ENCODE results near the gene HMGN5.

The HMGN5 gene, protein sequence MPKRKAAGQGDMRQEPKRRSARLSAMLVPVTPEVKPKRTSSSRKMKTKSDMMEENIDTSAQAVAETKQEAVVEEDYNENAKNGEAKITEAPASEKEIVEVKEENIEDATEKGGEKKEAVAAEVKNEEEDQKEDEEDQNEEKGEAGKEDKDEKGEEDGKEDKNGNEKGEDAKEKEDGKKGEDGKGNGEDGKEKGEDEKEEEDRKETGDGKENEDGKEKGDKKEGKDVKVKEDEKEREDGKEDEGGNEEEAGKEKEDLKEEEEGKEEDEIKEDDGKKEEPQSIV

DNA sequence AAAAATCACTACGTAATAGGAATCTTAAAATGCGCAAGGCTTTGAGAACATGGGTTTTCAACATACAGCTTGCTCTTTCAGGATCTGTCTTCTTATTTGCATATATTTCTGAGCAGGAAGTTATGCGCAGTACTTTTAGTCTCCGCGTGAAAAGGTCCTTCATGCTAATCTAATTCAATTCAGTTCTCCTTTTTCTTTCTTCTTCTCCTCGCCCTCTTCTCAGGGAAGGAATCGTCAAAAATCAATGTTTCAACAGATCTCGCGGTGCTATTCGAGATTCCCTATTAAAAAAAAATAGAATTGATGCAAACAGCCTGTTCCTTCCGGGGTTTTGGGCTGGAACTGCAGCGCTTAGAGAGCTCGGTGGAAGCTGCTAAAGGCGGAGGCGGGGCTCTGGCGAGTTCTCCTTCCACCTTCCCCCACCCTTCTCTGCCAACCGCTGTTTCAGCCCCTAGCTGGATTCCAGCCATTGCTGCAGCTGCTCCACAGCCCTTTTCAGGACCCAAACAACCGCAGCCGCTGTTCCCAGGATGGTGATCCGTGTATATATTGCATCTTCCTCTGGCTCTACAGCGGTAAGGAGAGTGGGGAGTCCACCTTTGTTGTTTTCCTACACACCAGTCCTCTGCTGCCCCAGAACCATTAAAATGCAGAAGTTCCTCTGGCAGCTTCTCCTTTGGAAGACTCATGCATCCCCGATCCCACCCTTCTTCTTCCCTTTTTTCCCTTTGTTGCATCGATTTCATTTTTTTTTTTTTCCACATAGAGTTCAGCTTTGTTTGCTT is at the start of gene HMGN5, which contains the start of gene SH3BGRL:
HMGN5 (minus strand) TSS at position 243 of the 785 bp plus-strand sequence. CDS start 80,364 bp downstream, outside the sequence.
SH3BGRL (plus strand) TSS at position 432 of the 785 bp plus-strand sequence; CDS start at position 531, 99 bp downstream.
- TF ChIP-seq, protein P1, sequence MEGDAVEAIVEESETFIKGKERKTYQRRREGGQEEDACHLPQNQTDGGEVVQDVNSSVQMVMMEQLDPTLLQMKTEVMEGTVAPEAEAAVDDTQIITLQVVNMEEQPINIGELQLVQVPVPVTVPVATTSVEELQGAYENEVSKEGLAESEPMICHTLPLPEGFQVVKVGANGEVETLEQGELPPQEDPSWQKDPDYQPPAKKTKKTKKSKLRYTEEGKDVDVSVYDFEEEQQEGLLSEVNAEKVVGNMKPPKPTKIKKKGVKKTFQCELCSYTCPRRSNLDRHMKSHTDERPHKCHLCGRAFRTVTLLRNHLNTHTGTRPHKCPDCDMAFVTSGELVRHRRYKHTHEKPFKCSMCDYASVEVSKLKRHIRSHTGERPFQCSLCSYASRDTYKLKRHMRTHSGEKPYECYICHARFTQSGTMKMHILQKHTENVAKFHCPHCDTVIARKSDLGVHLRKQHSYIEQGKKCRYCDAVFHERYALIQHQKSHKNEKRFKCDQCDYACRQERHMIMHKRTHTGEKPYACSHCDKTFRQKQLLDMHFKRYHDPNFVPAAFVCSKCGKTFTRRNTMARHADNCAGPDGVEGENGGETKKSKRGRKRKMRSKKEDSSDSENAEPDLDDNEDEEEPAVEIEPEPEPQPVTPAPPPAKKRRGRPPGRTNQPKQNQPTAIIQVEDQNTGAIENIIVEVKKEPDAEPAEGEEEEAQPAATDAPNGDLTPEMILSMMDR (IDR thresholded peaks at IDR 0.05; ENCODE audit: control insufficient read depth, insufficient read depth, low read depth, low read length, missing control alignments), result no peak
- H3K4me3 ChIP-seq (ENCODE audit: control insufficient read depth, low read depth, low read length), result peak within 1 kb of the TSS; percentile 70
- peak; percentile 59 for DNase-seq (ENCODE audit: low read depth)

DNA sequence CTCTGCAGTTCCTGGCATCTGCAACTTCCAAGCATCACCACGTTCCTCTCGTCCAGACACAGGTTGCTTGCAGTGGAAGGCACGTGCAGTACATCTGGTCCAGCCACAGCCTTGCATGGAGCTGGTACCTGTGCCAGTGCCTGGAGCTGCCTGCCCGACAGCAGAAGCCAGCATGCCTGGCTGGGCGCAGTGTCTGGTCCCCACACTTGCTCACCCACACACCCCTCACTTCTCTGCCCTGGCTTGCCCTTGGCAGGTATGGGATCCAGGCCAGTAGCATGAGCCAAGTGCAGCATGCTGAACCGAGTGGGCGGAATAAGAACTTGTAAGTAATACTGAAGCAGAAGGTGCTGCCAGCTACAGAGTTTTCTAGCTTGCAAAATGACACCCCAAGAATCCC is 40.0 kb upstream of the HMGN5 start:
- TF ChIP-seq, protein P1 (IDR thresholded peaks at IDR 0.05; ENCODE audit: control insufficient read depth, insufficient read depth, low read depth, low read length, missing control alignments), result no peak
- H3K4me3 ChIP-seq (ENCODE audit: control insufficient read depth, low read depth, low read length), result no peak overlapping the region
- DNase-seq (ENCODE audit: low read depth), result no peak

DNA sequence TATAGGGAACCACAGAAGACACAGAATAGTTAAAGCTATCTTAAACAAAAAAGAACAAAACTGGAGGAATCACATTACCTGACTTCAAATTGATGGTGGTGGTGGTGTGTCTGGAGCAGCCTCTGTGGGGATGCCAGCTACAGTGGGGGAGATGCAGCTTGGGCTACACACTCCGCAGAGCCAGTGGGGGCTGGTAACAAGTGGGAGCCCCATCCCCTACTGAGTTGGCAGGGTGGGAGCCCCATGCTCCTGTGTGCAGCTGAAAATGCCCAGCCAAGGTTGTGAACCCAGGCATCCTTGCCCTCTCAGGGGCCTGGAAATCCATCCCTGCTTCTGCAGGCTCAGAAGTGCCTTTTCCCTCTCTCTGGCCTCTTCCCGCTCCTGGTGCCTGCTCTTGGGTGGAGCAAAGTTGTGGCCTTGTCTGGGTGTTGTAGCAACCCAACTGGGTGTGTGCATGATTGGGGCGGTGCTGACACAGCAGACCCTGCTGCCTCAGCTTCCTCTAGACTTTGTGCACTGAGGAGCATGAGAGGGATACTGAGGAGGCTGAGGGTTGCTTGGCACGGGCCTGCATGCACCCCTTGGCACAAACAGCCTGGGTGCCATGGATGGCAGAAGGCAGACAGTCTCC is 39.1 kb upstream of the HMGN5 start:
- H3K4me3 ChIP-seq (ENCODE audit: control insufficient read depth, low read depth, low read length), result no peak overlapping the region
- TF ChIP-seq, protein P1 (IDR thresholded peaks at IDR 0.05; ENCODE audit: control insufficient read depth, insufficient read depth, low read depth, low read length, missing control alignments), result no peak
- no peak for DNase-seq (ENCODE audit: low read depth)

DNA sequence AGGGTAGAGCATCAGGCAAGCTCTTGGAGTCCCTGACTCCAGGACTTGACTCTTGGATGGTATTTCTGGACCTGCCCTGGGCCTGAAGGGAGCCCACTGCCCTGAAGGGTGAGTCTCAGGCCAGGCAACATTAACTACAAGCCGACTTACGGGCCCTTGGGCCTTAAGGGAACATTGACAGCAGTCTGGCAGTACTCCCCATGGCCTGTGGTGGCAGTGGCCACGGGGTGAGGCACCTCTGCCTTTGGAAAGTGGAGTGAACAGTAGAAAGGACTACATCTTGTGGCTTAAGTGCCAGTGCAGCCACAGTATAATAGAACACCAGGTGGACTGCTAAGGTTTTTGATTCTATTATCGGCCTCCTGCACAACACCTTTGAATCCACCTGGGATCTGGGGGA is 36.5 kb upstream of the HMGN5 start:
- TF ChIP-seq, protein P1 (IDR thresholded peaks at IDR 0.05; ENCODE audit: control insufficient read depth, insufficient read depth, low read depth, low read length, missing control alignments), result no peak
- no peak overlapping the region for H3K4me3 ChIP-seq (ENCODE audit: control insufficient read depth, low read depth, low read length)
- no peak for DNase-seq (ENCODE audit: low read depth)

DNA sequence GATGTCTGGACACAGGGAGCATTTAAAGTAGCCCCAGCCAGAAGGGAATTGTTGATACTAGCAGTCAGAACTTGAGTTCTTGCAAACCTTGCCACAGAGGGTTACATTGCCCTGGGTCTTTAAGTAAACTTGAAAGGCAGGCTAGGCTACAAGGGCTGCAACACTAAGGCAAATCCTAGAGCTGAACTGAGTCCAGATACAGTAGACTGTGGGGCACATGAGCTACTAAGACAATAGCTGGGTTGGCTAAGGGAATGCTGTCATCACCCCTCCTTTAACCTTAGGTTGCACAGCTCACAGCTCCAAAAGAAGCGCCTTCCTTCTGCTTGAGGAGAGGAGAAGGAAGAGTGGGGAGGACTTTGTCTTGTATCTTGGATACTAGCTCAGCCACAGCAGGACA is 35.8 kb upstream of the HMGN5 start:
- H3K4me3 ChIP-seq (ENCODE audit: control insufficient read depth, low read depth, low read length), result no peak overlapping the region
- DNase-seq (ENCODE audit: low read depth), result no peak
- TF ChIP-seq, protein P1 (IDR thresholded peaks at IDR 0.05; ENCODE audit: control insufficient read depth, insufficient read depth, low read depth, low read length, missing control alignments), result no peak

DNA sequence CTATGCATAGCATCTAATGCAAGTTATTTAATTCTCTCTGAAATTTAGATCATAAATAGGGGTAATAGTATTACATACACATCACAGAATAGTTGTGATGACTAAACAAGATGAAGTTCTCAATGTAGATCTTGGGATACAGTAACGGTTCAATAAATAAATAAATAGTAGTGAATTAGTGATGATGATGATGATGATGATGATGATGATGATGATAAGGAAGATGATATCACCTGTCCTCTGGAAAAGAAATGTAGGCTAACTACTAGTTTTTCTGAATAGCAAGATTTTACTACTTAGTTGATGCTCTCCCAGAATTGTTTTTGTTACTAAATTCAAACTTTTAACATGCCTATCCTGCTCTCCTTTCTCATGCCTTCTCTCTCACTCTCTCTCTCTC is 30.5 kb upstream of the HMGN5 start:
- no peak overlapping the region for H3K4me3 ChIP-seq (ENCODE audit: control insufficient read depth, low read depth, low read length)
- no peak for DNase-seq (ENCODE audit: low read depth)
- TF ChIP-seq, protein P1 (IDR thresholded peaks at IDR 0.05; ENCODE audit: control insufficient read depth, insufficient read depth, low read depth, low read length, missing control alignments), result no peak
